GM12873 (cell line): ENCODE measurements around the gene PVR.

Experiments used
- CTCF ChIP-seq: IDR thresholded peaks from 2 replicates; pipeline ENCODE4 v1.5.1; 2012; ENCODE audit warnings: low read depth, mild to moderate bottlenecking, moderate library complexity, low read length, control low read depth; ENCODE audit not compliant: insufficient read depth; ENCODE audit errors: missing control alignments

Gene PVR

GRCh38 chr19:44696939-44697669 lies 53.4 kb downstream of the PVR start:
- no peak for TF ChIP-seq CTCF

- TF ChIP-seq CTCF, result no peak
Measured at GRCh38 chr19:44697670-44698034, 53.9 kb downstream of the PVR start.

DNA sequence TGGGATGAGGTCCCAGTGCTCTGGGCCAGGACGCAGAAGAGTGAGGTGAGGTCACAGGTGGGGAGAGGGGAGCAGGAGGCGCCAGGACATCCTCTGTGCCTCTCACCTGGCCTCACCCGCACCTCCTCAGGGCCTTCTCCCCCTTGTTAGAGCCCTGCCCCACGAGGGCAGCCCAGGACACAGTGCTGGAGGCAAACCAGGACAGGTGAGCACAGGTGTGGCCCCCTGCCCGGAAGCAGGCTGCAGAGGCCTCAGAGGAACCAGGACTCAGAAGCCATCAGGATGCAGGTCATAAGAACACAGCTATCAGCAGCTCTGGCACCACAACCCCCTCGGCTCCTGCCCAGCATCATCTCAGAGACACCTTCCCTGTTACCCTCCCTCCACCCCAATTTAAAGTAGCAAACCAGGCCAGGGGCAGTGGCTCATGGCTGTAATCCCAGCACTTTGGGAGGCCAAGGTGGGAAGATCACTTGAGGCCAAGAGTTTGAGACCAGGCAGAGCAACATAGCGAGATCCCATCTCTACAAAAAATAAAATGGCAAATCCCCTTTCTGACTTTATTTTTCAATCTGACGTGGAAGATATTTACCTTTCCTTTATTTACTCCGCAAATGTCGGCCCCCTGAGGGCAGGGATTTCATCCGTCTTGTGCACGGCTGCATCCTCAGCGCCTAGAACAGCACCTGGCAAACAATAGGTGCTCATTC lies 54.9 kb downstream of the PVR start, which contains the start of gene CEACAM16:
TSS of gene CEACAM16 (plus strand) at position 660 of the 710 bp plus-strand sequence. CDS start 2,306 bp downstream, outside the sequence.
- no peak for TF ChIP-seq CTCF

- TF ChIP-seq CTCF, result no peak
Measured at GRCh38 chr19:44700547-44700946, 56.8 kb downstream of the PVR start.

GRCh38 chr19:44701228-44701627 lies 57.5 kb downstream of the PVR start:
- no peak for TF ChIP-seq CTCF

GRCh38 chr19:44702551-44703176 lies 59.0 kb downstream of the PVR start:
- no peak for TF ChIP-seq CTCF
